Measurements from ENCODE around the gene DUSP6. TPM values are rescaled to one million over a fixed set of nuclear protein-coding genes. Genes with fewer than 3 reads are reported as not detected.

DUSP6 gene
- total and polyA plus RNA-seq, 2 donors (not counting 1 experiment from before 2014, with no cell fraction given) = 3.2 to 42.2 TPM

DNA sequence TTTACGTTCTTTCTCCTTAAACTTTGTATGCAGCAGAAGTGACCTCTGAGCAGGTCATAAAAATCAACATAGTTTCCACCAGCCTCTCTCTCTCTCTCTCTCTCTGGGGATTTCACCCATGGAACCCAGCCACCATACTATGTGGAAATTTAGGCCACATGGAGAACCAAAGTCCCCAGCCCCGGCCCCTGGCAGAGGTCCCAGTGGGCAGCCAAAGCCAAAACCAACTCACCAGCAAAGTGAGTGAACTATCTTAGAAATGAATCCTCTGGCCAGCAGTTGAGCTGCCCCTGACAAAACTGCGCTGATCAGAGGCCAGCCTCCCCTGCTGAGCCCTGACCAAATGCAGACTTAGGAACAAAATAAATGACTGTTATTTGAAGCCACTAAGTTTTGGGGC, 9.2 kb downstream of the DUSP6 start:
- intact Hi-C loops (cut with micrococcal nuclease) = no loop called here
- peaks cover 30 to 31% of the 10 kb centered on the region in 2 donors for H3K4me1 ChIP-seq (ENCODE audit: control insufficient read depth in 2 of 2, insufficient read depth in 2 of 2, low read length in 2 of 2)
- no peak for TF ChIP-seq EZH2 (IDR thresholded peaks at IDR 0.05; ENCODE audit: borderline replicate concordance, insufficient read depth, low read depth, low read length, poor library complexity, severe bottlenecking)
- TF ChIP-seq, protein P1, sequence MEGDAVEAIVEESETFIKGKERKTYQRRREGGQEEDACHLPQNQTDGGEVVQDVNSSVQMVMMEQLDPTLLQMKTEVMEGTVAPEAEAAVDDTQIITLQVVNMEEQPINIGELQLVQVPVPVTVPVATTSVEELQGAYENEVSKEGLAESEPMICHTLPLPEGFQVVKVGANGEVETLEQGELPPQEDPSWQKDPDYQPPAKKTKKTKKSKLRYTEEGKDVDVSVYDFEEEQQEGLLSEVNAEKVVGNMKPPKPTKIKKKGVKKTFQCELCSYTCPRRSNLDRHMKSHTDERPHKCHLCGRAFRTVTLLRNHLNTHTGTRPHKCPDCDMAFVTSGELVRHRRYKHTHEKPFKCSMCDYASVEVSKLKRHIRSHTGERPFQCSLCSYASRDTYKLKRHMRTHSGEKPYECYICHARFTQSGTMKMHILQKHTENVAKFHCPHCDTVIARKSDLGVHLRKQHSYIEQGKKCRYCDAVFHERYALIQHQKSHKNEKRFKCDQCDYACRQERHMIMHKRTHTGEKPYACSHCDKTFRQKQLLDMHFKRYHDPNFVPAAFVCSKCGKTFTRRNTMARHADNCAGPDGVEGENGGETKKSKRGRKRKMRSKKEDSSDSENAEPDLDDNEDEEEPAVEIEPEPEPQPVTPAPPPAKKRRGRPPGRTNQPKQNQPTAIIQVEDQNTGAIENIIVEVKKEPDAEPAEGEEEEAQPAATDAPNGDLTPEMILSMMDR (IDR thresholded peaks at IDR 0.05) = no peak
- no peaks in the 10 kb centered on the region for H3K36me3 ChIP-seq (replicated peaks in 1 of 2; ENCODE audit: control extremely low read depth in 1 of 2, control insufficient read depth in 1 of 2, extremely low read depth in 1 of 2, insufficient read depth in 2 of 2, low read length in 1 of 2)
- H3K4me2 ChIP-seq (replicated peaks; ENCODE audit: low read depth, low read length, poor library complexity, severe bottlenecking) = no peak overlapping the region
- no peaks in the 10 kb centered on the region for H3K9me3 ChIP-seq (ENCODE audit: control extremely low read depth in 1 of 3, control insufficient read depth in 2 of 3, insufficient read depth in 1 of 3, low read length in 2 of 3)
- 100% methylated on average over 1 of the region's 3 CpGs for WGBS (ENCODE audit: insufficient coverage)
- no peak overlapping the region for H3K27ac ChIP-seq (ENCODE audit: low read length in 2 of 2)
- Mint-ChIP-seq H3K27ac (no peak overlapping the region), H3K4me1 (peaks cover 32% of the 10 kb centered on the region), H3K4me3 (no peak overlapping the region), H3K27me3 (no peaks in the 10 kb centered on the region), H3K9me3 (ENCODE audit: insufficient read depth) (no peaks in the 10 kb centered on the region)
- no peak overlapping the region for H2AFZ ChIP-seq (ENCODE audit: insufficient read depth, low read depth, low read length, poor library complexity, severe bottlenecking)
- H3K4me3 ChIP-seq (ENCODE audit: control extremely low read depth in 1 of 5, extremely low read depth in 1 of 5, insufficient read depth in 1 of 5, low read depth in 2 of 5, low read length in 4 of 5) = no peak overlapping the region
- no peak overlapping the region for H3K9ac ChIP-seq (ENCODE audit: low read length)
- peaks cover under 1% of the 10 kb centered on the region for H3K79me2 ChIP-seq (ENCODE audit: control insufficient read depth, insufficient read depth, low read length)
- H4K20me1 ChIP-seq (ENCODE audit: control insufficient read depth, insufficient read depth, low read length, poor library complexity, severe bottlenecking) = no peaks in the 10 kb centered on the region
- ChIA-PET POLR2A (no interaction called here), CTCF (no interaction called here)
- ATAC-seq (ENCODE audit: low read depth) (no peak), DNase-seq (no peak)
- H3K27me3 ChIP-seq (replicated peaks in 1 of 4; ENCODE audit: control extremely low read depth in 1 of 4, control insufficient read depth in 3 of 4, insufficient read depth in 4 of 4, low read length in 3 of 4) = no peaks in the 10 kb centered on the region

DNA sequence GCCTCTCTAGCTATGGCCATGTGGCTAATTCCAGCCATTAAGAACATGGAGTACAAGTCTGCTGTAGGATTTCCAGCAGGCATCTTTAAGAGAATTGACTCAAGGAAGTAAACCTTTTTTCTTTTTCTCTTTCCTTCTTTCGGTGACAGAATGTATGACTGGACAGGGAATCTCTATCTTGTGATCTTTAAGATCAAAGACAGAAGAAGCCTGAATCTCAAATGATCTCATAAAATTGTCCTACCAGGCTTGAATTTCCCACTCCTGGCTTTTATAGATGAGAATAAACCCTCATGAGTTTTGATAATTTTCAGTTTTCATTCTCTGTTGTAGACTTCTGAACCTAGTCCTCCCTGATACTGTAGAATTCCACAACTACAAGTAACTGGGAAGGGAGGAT, 11.4 kb downstream of the DUSP6 start:
- CTCF ChIA-PET = no interaction called here
- Mint-ChIP-seq H3K27me3 (no peaks in the 10 kb centered on the region), H3K4me1 (peaks cover 11% of the 10 kb centered on the region), H3K9me3 (ENCODE audit: insufficient read depth) (no peaks in the 10 kb centered on the region), H3K27ac (no peak overlapping the region), H3K4me3 (no peak overlapping the region)
- ATAC-seq (ENCODE audit: low read depth) = no peak
- H3K36me3 ChIP-seq (replicated peaks in 1 of 2; ENCODE audit: control extremely low read depth in 1 of 2, control insufficient read depth in 1 of 2, extremely low read depth in 1 of 2, insufficient read depth in 2 of 2, low read length in 1 of 2) = no peaks in the 10 kb centered on the region
- H3K4me3 ChIP-seq (ENCODE audit: control extremely low read depth in 1 of 5, extremely low read depth in 1 of 5, insufficient read depth in 1 of 5, low read depth in 2 of 5, low read length in 4 of 5) = no peak overlapping the region
- H3K27ac ChIP-seq (ENCODE audit: low read length in 2 of 2) = no peak overlapping the region
- H3K27me3 ChIP-seq (replicated peaks in 1 of 4; ENCODE audit: control extremely low read depth in 1 of 4, control insufficient read depth in 3 of 4, insufficient read depth in 4 of 4, low read length in 3 of 4) = no peaks in the 10 kb centered on the region
- no peak for TF ChIP-seq EZH2 (IDR thresholded peaks at IDR 0.05; ENCODE audit: borderline replicate concordance, insufficient read depth, low read depth, low read length, poor library complexity, severe bottlenecking)
- TF ChIP-seq, protein P1 (IDR thresholded peaks at IDR 0.05) = no peak
- no CpG with 5 or more reads among the region's 1 CpG for WGBS (ENCODE audit: insufficient coverage)
- H3K4me2 ChIP-seq (replicated peaks; ENCODE audit: low read depth, low read length, poor library complexity, severe bottlenecking) = no peak overlapping the region
- no peaks in the 10 kb centered on the region for H3K9me3 ChIP-seq (ENCODE audit: control extremely low read depth in 1 of 3, control insufficient read depth in 2 of 3, insufficient read depth in 1 of 3, low read length in 2 of 3)
- no peak overlapping the region for H2AFZ ChIP-seq (ENCODE audit: insufficient read depth, low read depth, low read length, poor library complexity, severe bottlenecking)
- DNase-seq = no peak
- no peak overlapping the region for H3K9ac ChIP-seq (ENCODE audit: low read length)
- H3K4me1 ChIP-seq (ENCODE audit: control insufficient read depth in 2 of 2, insufficient read depth in 2 of 2, low read length in 2 of 2) = peaks cover 10 to 15% of the 10 kb centered on the region in 2 donors
- POLR2A ChIA-PET = no interaction called here
- H4K20me1 ChIP-seq (ENCODE audit: control insufficient read depth, insufficient read depth, low read length, poor library complexity, severe bottlenecking) = no peaks in the 10 kb centered on the region
- intact Hi-C loops (cut with micrococcal nuclease) = no loop called here
- no peaks in the 10 kb centered on the region for H3K79me2 ChIP-seq (ENCODE audit: control insufficient read depth, insufficient read depth, low read length)
